Left lung (tissue), 14 donors: ENCODE data around the gene ACP3. TPM values are rescaled to one million over a fixed set of nuclear protein-coding genes. Genes with fewer than 3 reads are reported as not detected.

Source experiments
- ATAC-seq: fragments of 200-7000 bp; cut with Tn5 transposase; one replicate; pipeline ENCODE4 v1.9.1; 2020; ENCODE audit warnings: moderate library complexity
- DNase-seq, 4 donors: peaks; one replicate each; pipeline ENCODE4 v3.0.0-alpha.2; 2013 to 2020
- H3K27ac ChIP-seq, 2 donors: fragments of 200-600 bp; sonication (generic) in 1 of 2; one replicate each; pipeline versions ENCODE4 v1.5.0 to v1.8.0; 2020 to 2021
- H3K27me3 ChIP-seq, 2 donors: fragments of 200-600 bp; sonication (generic) in 1 of 2; one replicate each; pipeline versions ENCODE4 v1.5.0 to v1.8.0; 2020 to 2021
- H3K36me3 ChIP-seq, 2 donors: fragments of 200-600 bp; sonication (generic) in 1 of 2; one replicate each; pipeline versions ENCODE4 v1.5.0 to v1.8.0; 2020 to 2021
- H3K4me1 ChIP-seq, 2 donors: fragments of 200-600 bp; one replicate each; pipeline ENCODE4 v1.8.0; 2021
- H3K4me3 ChIP-seq, 2 donors: fragments of 200-600 bp; sonication (generic) in 1 of 2; one replicate each; pipeline versions ENCODE4 v1.5.0 to v1.8.0; 2020 to 2021; ENCODE audit warnings: mild to moderate bottlenecking in 1 of 2
- H3K9me3 ChIP-seq, 2 donors: fragments of 200-600 bp; sonication (generic) in 1 of 2; one replicate each; pipeline versions ENCODE4 v1.5.0 to v1.8.0; 2020 to 2021
- intact Hi-C, 2 donors: fragments of 100-400 bp; cut with DNase I; formaldehyde crosslinking; loops; one replicate each; pipeline versions ENCODE4 v1.11.2 to v1.14.2; 2022
- long read RNA-seq, 12 donors: library from polyadenylated mRNA in 2 of 12; unstranded in 2 of 12; transcript quantifications; one replicate each; pipeline ENCODE4 v2.0.0 and lab custom pipeline, GENCODE V29; 2019 to 2026
- polyA plus RNA-seq, 6 donors: library from polyadenylated mRNA; unstranded; fragments of 120-200 nt; gene quantifications; one replicate each; pipeline ENCODE4 v1.2.1, GENCODE V29; 2013; ENCODE audit not compliant: insufficient read length in 6 of 6
- total RNA-seq, 2 donors: library from RNA; stranded (reverse); fragmentation: NEBNext Ultra II Directional; extraction: Animal tissue kit (Norgen Biotek cat#: 25700); gene quantifications; one replicate each; pipeline ENCODE4 v1.2.1, GENCODE V29; 2021
- TF ChIP-seq, protein P1 (sequence below), 2 donors: fragments of 200-600 bp; sonication (generic) in 1 of 2; IDR thresholded peaks; one replicate each; pipeline versions ENCODE4 v1.5.0 to v1.8.0; 2021; ENCODE audit warnings: antibody characterized with exemption in 2 of 2
- donor health status: DM: no; HTN: yes; CAD: no.
- donor health status: DM: no; HTN: no; CAD: no.

The ACP3 gene, protein sequence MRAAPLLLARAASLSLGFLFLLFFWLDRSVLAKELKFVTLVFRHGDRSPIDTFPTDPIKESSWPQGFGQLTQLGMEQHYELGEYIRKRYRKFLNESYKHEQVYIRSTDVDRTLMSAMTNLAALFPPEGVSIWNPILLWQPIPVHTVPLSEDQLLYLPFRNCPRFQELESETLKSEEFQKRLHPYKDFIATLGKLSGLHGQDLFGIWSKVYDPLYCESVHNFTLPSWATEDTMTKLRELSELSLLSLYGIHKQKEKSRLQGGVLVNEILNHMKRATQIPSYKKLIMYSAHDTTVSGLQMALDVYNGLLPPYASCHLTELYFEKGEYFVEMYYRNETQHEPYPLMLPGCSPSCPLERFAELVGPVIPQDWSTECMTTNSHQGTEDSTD
- 10 to 100 TPM; 11.9 to 24.3 TPM for total RNA-seq
- polyA plus RNA-seq: 1 to 10 TPM; 2.7 to 6.1 (median 3.5) TPM
- long read RNA-seq, donor 1, partial matches to known transcripts: 0 of 1 reads
- long read RNA-seq, donor 1, other reads (novel, unspliced or antisense): 0 of 1 reads
- long read RNA-seq, donor 2: 0 reads
- long read RNA-seq, donor 3: 0 reads
- long read RNA-seq, donor 4, partial matches to known transcripts: 0 of 1 reads
- long read RNA-seq, donor 4, other reads (novel, unspliced or antisense): 1 of 1 reads
- long read RNA-seq, donor 5, partial matches to known transcripts: 0 of 1 reads
- long read RNA-seq, donor 5, other reads (novel, unspliced or antisense): 0 of 1 reads
- long read RNA-seq, donor 6: 0 reads
- long read RNA-seq, donor 7: 0 reads
- long read RNA-seq, donor 8, partial matches to known transcripts: 0 of 2 reads
- long read RNA-seq, donor 8, other reads (novel, unspliced or antisense): 0 of 2 reads
- long read RNA-seq, donor 9: 0 reads
- long read RNA-seq, donor 10: 0 reads
- long read RNA-seq, donor 11: 0 reads
- long read RNA-seq, donor 12: 0 reads

DNA sequence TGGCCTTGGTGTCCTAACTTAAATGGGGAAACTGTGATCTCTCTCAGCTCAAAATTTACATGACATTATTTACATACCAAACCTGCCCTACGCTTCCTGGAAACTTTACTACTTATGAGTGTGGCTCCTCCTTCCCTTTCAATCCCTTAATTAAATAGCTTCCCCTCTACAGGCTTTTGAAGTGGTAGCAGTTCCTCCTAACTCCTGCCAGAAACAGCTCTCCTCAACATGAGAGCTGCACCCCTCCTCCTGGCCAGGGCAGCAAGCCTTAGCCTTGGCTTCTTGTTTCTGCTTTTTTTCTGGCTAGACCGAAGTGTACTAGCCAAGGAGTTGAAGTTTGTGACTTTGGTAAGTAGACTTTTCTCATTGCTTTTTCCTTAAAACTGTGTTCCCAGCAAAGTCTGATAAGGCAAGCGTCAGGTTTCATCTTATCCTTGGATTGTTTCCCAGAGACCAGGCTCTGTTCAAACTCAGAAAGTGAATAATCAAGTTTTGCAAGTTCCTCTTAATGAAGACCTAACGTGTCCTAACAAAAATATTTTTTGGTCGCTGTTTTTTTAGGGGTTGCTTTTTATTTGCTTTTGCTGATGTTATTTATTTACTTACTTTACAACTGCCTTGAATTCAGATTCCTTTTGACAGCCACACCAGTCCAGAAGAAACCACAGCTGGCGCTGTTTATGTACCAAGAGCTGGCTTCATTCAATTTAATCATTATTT is at the start of gene ACP3:
Gene ACP3, plus strand, starts transcription at position 179 of the 720 bp plus-strand sequence. Its CDS starts 50 bp downstream, at position 229.
- intact Hi-C loops: no loop called here
- Histone ChIP-seq H3K9me3 (peaks cover 0 to 3% of the 10 kb centered on the region in 2 donors), H3K36me3 (no peaks in the 10 kb centered on the region), H3K4me3 (peak within 1 kb of the TSS; percentile 4 to 29), H3K4me1 (peaks cover 0 to 48% of the 10 kb centered on the region in 2 donors), H3K27me3 (no peaks in the 10 kb centered on the region), H3K27ac (peak within 1 kb of the TSS; percentile 84 to 88)
- TF ChIP-seq, protein P1, sequence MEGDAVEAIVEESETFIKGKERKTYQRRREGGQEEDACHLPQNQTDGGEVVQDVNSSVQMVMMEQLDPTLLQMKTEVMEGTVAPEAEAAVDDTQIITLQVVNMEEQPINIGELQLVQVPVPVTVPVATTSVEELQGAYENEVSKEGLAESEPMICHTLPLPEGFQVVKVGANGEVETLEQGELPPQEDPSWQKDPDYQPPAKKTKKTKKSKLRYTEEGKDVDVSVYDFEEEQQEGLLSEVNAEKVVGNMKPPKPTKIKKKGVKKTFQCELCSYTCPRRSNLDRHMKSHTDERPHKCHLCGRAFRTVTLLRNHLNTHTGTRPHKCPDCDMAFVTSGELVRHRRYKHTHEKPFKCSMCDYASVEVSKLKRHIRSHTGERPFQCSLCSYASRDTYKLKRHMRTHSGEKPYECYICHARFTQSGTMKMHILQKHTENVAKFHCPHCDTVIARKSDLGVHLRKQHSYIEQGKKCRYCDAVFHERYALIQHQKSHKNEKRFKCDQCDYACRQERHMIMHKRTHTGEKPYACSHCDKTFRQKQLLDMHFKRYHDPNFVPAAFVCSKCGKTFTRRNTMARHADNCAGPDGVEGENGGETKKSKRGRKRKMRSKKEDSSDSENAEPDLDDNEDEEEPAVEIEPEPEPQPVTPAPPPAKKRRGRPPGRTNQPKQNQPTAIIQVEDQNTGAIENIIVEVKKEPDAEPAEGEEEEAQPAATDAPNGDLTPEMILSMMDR (IDR thresholded peaks at IDR 0.05): no peak
- DNase-seq: peak in 3 of 4 donors; percentile 73 to 89 (median 77)
- ATAC-seq: peak; percentile 90

DNA sequence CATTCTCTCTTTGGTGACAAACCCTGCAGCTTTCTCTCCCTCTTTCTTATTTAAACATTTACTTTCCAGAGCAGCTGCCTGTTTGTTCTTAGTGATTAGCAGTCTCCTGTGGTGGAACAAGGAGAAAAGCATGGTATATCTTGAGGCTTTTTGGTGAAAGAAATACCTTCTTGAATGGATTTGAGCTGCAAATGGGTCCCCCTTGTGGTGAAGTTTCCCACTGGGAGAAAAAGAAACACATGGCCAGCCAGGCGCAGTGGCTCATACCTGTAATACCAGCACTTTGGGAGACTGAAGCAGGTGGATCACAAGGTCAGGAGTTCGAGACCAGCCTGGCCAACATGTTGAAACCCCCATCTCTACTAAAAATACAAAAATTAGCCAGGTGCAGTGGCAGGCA is 48.3 kb upstream of the ACP3 start:
- TF ChIP-seq, protein P1 (IDR thresholded peaks at IDR 0.05): peak in 1 of 2 donors; percentile 26
- no peak overlapping the region for H3K27ac ChIP-seq
- no peak for ATAC-seq
- no peaks in the 10 kb centered on the region for H3K9me3 ChIP-seq
- intact Hi-C loops: no loop called here
- no peaks in the 10 kb centered on the region for H3K4me1 ChIP-seq
- no peaks in the 10 kb centered on the region for H3K27me3 ChIP-seq
- no peaks in the 10 kb centered on the region for H3K36me3 ChIP-seq
- DNase-seq: no peak
- H3K4me3 ChIP-seq: no peak overlapping the region

DNA sequence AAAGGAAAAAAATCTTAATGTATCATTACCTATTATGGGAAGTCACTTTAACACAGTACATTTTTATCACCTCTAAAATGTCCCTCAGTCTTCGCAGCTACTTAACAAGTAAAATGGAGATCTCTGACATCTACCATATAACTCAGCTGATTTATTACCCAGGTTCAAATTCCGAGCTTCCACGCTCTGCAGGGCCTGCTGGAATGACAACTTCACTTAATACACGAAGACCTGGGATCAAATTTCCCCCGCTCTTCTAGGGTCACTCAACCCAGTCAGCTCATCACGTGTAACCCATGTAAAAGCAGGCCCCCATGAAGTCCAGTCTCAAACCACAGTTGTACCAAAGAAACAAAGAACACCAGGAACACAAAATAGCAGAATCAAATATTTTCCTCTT is 44.2 kb upstream of the ACP3 start:
- no peak overlapping the region for H3K27ac ChIP-seq
- no peaks in the 10 kb centered on the region for H3K27me3 ChIP-seq
- H3K9me3 ChIP-seq: peaks cover 0 to 9% of the 10 kb centered on the region in 2 donors
- H3K36me3 ChIP-seq: no peaks in the 10 kb centered on the region
- no peaks in the 10 kb centered on the region for H3K4me1 ChIP-seq
- no peak for ATAC-seq
- TF ChIP-seq, protein P1 (IDR thresholded peaks at IDR 0.05): no peak
- no peak overlapping the region for H3K4me3 ChIP-seq
- no peak for DNase-seq
- intact Hi-C loops: no loop called here

DNA sequence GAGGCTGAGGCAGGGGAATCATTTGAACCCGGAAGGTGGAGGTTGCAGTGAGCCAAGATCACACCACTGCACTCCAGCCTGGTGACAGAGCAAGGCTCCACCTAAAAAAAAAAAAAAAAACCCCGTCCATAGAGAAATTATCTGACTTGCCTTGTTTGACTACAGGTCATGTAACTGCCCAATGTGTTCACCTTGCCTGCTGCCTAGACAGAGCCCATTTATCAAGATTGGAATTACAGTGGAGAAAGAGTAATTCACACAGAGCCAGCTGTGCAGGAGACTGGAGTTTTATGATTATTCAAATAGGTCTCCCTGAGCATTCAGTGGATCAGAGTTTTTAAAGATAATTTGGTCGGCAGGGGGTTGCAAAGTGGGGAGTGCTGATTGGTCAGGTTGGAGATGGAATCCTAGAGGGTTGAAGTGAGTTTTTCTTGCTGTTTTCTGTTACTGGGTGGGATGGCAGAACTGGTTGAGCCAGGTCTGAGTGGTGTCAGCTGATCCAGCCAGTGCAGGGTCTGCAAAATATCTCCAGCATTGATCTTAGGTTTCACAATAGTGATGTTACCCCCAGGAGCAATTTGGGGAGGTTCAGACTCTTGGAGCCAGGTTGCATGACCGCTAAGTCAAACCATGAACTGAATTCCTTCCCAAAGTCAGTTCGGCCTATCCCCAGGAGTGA is 40.8 kb upstream of the ACP3 start:
- no peak overlapping the region for H3K27ac ChIP-seq
- ATAC-seq (no peak), DNase-seq (no peak)
- intact Hi-C loops: no loop called here
- no peak overlapping the region for H3K4me3 ChIP-seq
- H3K9me3 ChIP-seq: peaks cover 0 to 12% of the 10 kb centered on the region in 2 donors
- TF ChIP-seq, protein P1 (IDR thresholded peaks at IDR 0.05): no peak
- H3K27me3 ChIP-seq: no peaks in the 10 kb centered on the region
- no peaks in the 10 kb centered on the region for H3K4me1 ChIP-seq
- H3K36me3 ChIP-seq: no peaks in the 10 kb centered on the region
